IMR-90 (cell line): ENCODE results near the gene TPT1. TPM values are rescaled to one million over a fixed set of nuclear protein-coding genes. Genes with fewer than 3 reads are reported as not detected.

Experiments used
- ATAC-seq: fragments of 200-7000 bp; cut with Tn5 transposase; 2 replicates; pipeline ENCODE4 v1.9.1; 2020; ENCODE audit warnings: low read depth, mild to moderate bottlenecking, moderate library complexity
- Bru-seq: library from RNA; stranded (reverse); fragments of 400-500 nt; gene quantifications from one replicate; lab custom pipeline; 2021; lab: Mats Ljungman, UMichigan
- BruChase-seq, 2 experiments: library from RNA; stranded (reverse); fragments of 400-500 nt; gene quantifications; one replicate each; lab custom pipeline; 2021; lab: Mats Ljungman, UMichigan
- BruUV-seq: library from RNA; stranded (reverse); fragments of 400-500 nt; replicated peaks from 2 replicates; lab custom pipeline; 2021; lab: Mats Ljungman, UMichigan
- CTCF ChIA-PET: fragments of 300-600 bp; formaldehyde crosslinking; extraction: SDS; loops from one replicate; lab custom pipeline; 2021; ENCODE audit warnings: antibody characterized with exemption; lab: Yijun Ruan, JAX
- POLR2A ChIA-PET: fragments of 300-600 bp; sonication (Branson Sonifier 250); formaldehyde crosslinking; loops from one replicate; lab custom pipeline; 2022; ENCODE audit warnings: antibody characterized with exemption; ENCODE audit not compliant: unreplicated experiment; lab: Charles Lee
- DNase-seq: peaks from one replicate; pipeline ENCODE4 v3.0.0; 2013
- H2AFZ ChIP-seq: replicated peaks from 2 replicates; pipeline ENCODE3; 2013; ENCODE audit warnings: low read length, mild to moderate bottlenecking; ENCODE audit not compliant: poor library complexity
- H2AK5ac ChIP-seq: 2 replicates; pipeline ENCODE4 v1.6.1; 2013; ENCODE audit warnings: low read depth, low read length, inconsistent platforms
- H2AK9ac ChIP-seq: replicated peaks from 2 replicates; pipeline ENCODE3; 2013; ENCODE audit warnings: mild to moderate bottlenecking, low read depth, low read length, moderate library complexity; ENCODE audit not compliant: poor library complexity
- H2BK120ac ChIP-seq: 2 replicates; pipeline ENCODE4 v1.6.1; 2013; ENCODE audit warnings: low read depth, low read length, inconsistent platforms
- H2BK15ac ChIP-seq: 3 replicates; pipeline ENCODE4 v1.6.1; 2013; ENCODE audit warnings: low read depth, low read length, inconsistent platforms
- H2BK20ac ChIP-seq: 2 replicates; pipeline ENCODE4 v1.6.1; 2013; ENCODE audit warnings: low read depth, mild to moderate bottlenecking, inconsistent platforms, low read length, moderate library complexity
- H2BK5ac ChIP-seq: 2 replicates; pipeline ENCODE4 v1.6.1; 2013; ENCODE audit warnings: mild to moderate bottlenecking, low read depth, low read length, inconsistent platforms; ENCODE audit not compliant: poor library complexity, severe bottlenecking
- H3K14ac ChIP-seq: replicated peaks from 2 replicates; pipeline ENCODE4 v1.6.1; 2013; ENCODE audit warnings: low read depth, low read length, inconsistent platforms
- H3K18ac ChIP-seq: 2 replicates; pipeline ENCODE4 v1.6.1; 2013; ENCODE audit warnings: low read depth, low read length, control low read depth
- H3K23ac ChIP-seq: 2 replicates; pipeline ENCODE4 v1.6.1; 2013; ENCODE audit warnings: low read depth, low read length, inconsistent platforms
- H3K27ac ChIP-seq: 2 replicates; pipeline ENCODE4 v1.5.1; 2013; ENCODE audit warnings: mild to moderate bottlenecking, control low read depth, low read length; ENCODE audit not compliant: insufficient read depth
- H3K27me3 ChIP-seq: 2 replicates; pipeline ENCODE4 v1.6.1; 2013; ENCODE audit warnings: low read length; ENCODE audit not compliant: control insufficient read depth, insufficient read depth
- H3K36me3 ChIP-seq: 2 replicates; pipeline ENCODE4 v1.6.1; 2013; ENCODE audit warnings: low read length, mixed read lengths; ENCODE audit not compliant: control insufficient read depth, insufficient read depth
- H3K4ac ChIP-seq: 2 replicates; pipeline ENCODE4 v1.6.1; 2013; ENCODE audit warnings: low read depth, low read length, inconsistent platforms
- H3K4me1 ChIP-seq: 2 replicates; pipeline ENCODE4 v1.6.1; 2013; ENCODE audit warnings: low read length, mixed read lengths; ENCODE audit not compliant: control insufficient read depth, insufficient read depth
- H3K4me2 ChIP-seq: 2 replicates; pipeline ENCODE4 v1.6.1; 2013; ENCODE audit warnings: low read depth, mild to moderate bottlenecking, control low read depth, low read length, moderate library complexity
- H3K4me3 ChIP-seq: 2 replicates; pipeline ENCODE4 v1.5.1; 2013; ENCODE audit warnings: low read depth, mild to moderate bottlenecking, control low read depth, low read length, moderate library complexity; ENCODE audit not compliant: insufficient read depth
- H3K56ac ChIP-seq: 2 replicates; pipeline ENCODE4 v1.6.1; 2013; ENCODE audit warnings: low read length, inconsistent platforms; ENCODE audit not compliant: insufficient read depth; ENCODE audit errors: extremely low read depth
- H3K79me1 ChIP-seq, 2 experiments: 2 replicates each; pipeline ENCODE4 v1.6.1; 2013; ENCODE audit warnings: low read length in 2 of 2, inconsistent platforms in 1 of 2, low read depth in 1 of 2
- H3K9ac ChIP-seq: 2 replicates; pipeline ENCODE4 v1.6.1; 2013; ENCODE audit warnings: low read depth, low read length, control low read depth
- H3K9me1 ChIP-seq: 2 replicates; pipeline ENCODE4 v1.6.1; 2013; ENCODE audit warnings: low read length, inconsistent platforms; ENCODE audit not compliant: insufficient read depth
- H3K9me3 ChIP-seq: 2 replicates; pipeline ENCODE4 v1.6.1; 2013; ENCODE audit warnings: low read length; ENCODE audit not compliant: control insufficient read depth, insufficient read depth
- H4K20me1 ChIP-seq: 2 replicates; pipeline ENCODE4 v1.6.1; 2013; ENCODE audit warnings: low read length, inconsistent platforms; ENCODE audit not compliant: insufficient read depth
- H4K5ac ChIP-seq: 2 replicates; pipeline ENCODE4 v1.6.1; 2013; ENCODE audit warnings: mild to moderate bottlenecking, low read depth, low read length, control low read depth
- H4K8ac ChIP-seq, 2 experiments: 2 replicates each; pipeline ENCODE4 v1.6.1; 2013; ENCODE audit warnings: low read depth in 2 of 2, low read length in 2 of 2, control low read depth in 1 of 2, inconsistent platforms in 1 of 2
- H4K91ac ChIP-seq: 2 replicates; pipeline ENCODE4 v1.6.1; 2013; ENCODE audit warnings: low read depth, low read length, inconsistent platforms; ENCODE audit not compliant: insufficient read depth
- CHD1 ChIP-seq: IDR thresholded peaks from 2 replicates; pipeline ENCODE4 v1.6.1; 2012; ENCODE audit warnings: low read depth, low read length, improper control_type of control experiment
- FOS ChIP-seq: fragments of 150-350 bp; IDR thresholded peaks from 2 replicates; pipeline ENCODE4 v1.6.1; 2016; ENCODE audit warnings: low read depth, low read length
- MAFK ChIP-seq: IDR thresholded peaks from 2 replicates; pipeline ENCODE4 v1.6.1; 2012; ENCODE audit warnings: low read depth, low read length, improper control_type of control experiment
- MAZ ChIP-seq: IDR thresholded peaks from 2 replicates; pipeline ENCODE4 v1.6.1; 2012; ENCODE audit warnings: low read depth, mild to moderate bottlenecking, low read length, improper control_type of control experiment, moderate library complexity, borderline replicate concordance
- MXI1 ChIP-seq: IDR thresholded peaks from 2 replicates; pipeline ENCODE4 v1.6.1; 2012; ENCODE audit warnings: low read depth, mild to moderate bottlenecking, low read length, moderate library complexity, borderline replicate concordance
- NFE2L2 ChIP-seq: fragments of 150-350 bp; IDR thresholded peaks from 2 replicates; pipeline ENCODE4 v1.6.1; 2016; ENCODE audit warnings: low read depth, mild to moderate bottlenecking, low read length
- POLR2A ChIP-seq: IDR thresholded peaks from 2 replicates; pipeline ENCODE4 v1.6.1; 2012; ENCODE audit warnings: mild to moderate bottlenecking, low read depth, low read length
- RAD21 ChIP-seq: IDR thresholded peaks from 2 replicates; pipeline ENCODE4 v1.6.1; 2012; ENCODE audit warnings: low read length, improper control_type of control experiment
- SMC3 ChIP-seq: fragments of 150-350 bp; IDR thresholded peaks from 2 replicates; pipeline ENCODE4 v1.6.1; 2016; ENCODE audit warnings: low read depth, mild to moderate bottlenecking, antibody characterized with exemption, low read length, moderate library complexity
- WGBS, 2 experiments: methylation state at CpG; one replicate each; pipeline versions ENCODE4 v1.1.5 to v1.1.7; 2013; ENCODE audit warnings: missing lambda C conversion rate in 2 of 2; ENCODE audit not compliant: insufficient read length in 1 of 2; ENCODE audit errors: extremely low coverage in 2 of 2; 5-methylcytosine and 5-hydroxymethylcytosine counted together
- dilution Hi-C: fragments of 300-500 bp; cut with HindIII; formaldehyde crosslinking; loops from one replicate; pipeline ENCODE4 v1.14.3; 2018; ENCODE audit warnings: low sequenced_read_pairs; ENCODE audit not compliant: unreplicated experiment
- in situ Hi-C: fragments of 300-500 bp; cut with MboI; formaldehyde crosslinking; loops from 3 replicates; pipeline ENCODE4 v1.14.3; 2019; ENCODE audit warnings: low sequenced_read_pairs, inconsistent platforms, mixed read lengths
- intact Hi-C: fragments of 100-400 bp; cut with micrococcal nuclease; formaldehyde crosslinking; loops from 2 replicates; pipeline ENCODE4 v1.10.0; 2022
- long read RNA-seq: library from polyadenylated mRNA; unstranded; transcript quantifications from one replicate; pipeline ENCODE4 v2.0.0, GENCODE V29; 2021; ENCODE audit not compliant: unreplicated experiment
- polyA plus RNA-seq, 3 experiments: library from polyadenylated mRNA; depleted of rRNA; stranded (reverse); fragments of >200 nt; gene quantifications; 2 replicates each; pipeline ENCODE4 v1.2.3, GENCODE V29; 2012; ENCODE audit warnings: low replicate concordance in 1 of 3
- total RNA-seq: library from RNA; depleted of rRNA; stranded (reverse); fragments of >200 nt; gene quantifications from 2 replicates; pipeline ENCODE4 v1.2.3, GENCODE V29; 2012; rRNA removed
- TF ChIP-seq, protein P1 (sequence below): fragments of 150-350 bp; IDR thresholded peaks from 2 replicates; pipeline ENCODE4 v1.6.1; 2016; ENCODE audit warnings: low read depth, mild to moderate bottlenecking, low read length, moderate library complexity, borderline replicate concordance
- TF ChIP-seq, protein P2 (sequence below): fragments of 150-350 bp; IDR thresholded peaks from 2 replicates; pipeline ENCODE4 v1.6.1; 2017; ENCODE audit warnings: mild to moderate bottlenecking, antibody characterized with exemption, low read length, low read depth

TPT1 gene
- 1,663 and 1,699 TPM in 2 replicates for total RNA-seq
- 2,407 and 2,665 TPM in 2 replicates for polyA plus RNA-seq (2012; rRNA removed)
- 1,735 and 3,996 TPM in 2 replicates for polyA plus RNA-seq (2012; cell fraction: cytosol; rRNA removed)
- polyA plus RNA-seq (2012; cell fraction: nucleus; rRNA removed; ENCODE audit: low replicate concordance) = 731 and 1,213 TPM in 2 replicates
- Bru-seq, nascent RNA = percentile 100 among the genes with signal in this experiment
- percentile 100 among the genes with signal in this experiment for BruChase-seq, experiment 1, labeled RNA remaining after a 6-hour chase
- percentile 99 among the genes with signal in this experiment for BruChase-seq, experiment 2, labeled RNA remaining after a 2-hour chase
- long read RNA-seq, full-length matches to known transcripts = 925 of 1,096 reads
- long read RNA-seq, partial matches to known transcripts = 41 of 1,096 reads
- long read RNA-seq, other reads (novel, unspliced or antisense) = 130 of 1,096 reads

DNA sequence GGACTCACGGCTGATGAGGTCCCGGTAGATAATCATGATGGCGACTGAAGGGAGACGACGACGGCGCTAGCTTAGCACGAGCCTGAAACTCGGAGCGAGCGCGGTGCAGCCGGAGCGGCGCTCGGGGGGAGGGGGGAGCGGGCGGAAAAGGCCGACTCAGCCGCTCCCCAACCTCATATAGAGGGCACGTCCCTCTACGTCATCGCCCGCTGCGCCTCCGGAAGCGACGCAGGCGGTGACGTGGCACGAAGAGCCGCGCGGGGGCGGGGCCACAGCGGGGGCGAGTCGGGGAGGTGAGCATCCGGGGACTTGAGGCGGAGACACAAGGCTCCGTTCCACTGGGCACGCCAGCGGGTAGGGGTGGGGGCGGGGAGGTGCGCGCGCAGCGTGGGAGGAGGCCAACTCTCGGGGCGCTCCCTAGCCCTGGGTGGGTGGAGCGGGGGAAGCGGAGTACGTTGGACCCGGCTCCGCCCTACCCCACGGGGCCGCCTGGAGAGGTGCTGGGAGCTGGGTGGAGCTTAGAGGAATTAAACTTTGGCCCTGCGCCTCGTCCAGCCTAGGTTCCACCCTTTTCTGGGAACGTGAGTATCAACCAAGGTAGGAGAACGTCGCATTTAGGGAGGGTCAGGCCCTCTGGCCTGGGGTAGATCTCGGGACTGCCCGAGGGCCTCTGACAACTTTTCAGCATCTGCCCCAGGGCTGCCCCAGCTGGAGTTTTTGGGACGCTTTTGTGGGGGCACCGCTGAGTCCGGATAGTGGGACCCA lies at the start of gene TPT1:
TSS of gene TPT1 (minus strand) at position 150 of the 765 bp plus-strand sequence. CDS start at position 36, 114 bp downstream.
- TF ChIP-seq NFE2L2 (peak; percentile 64; the same call in 1 of the 2 replicates), MAZ (peak; percentile 99), CHD1 (no peak; the same call in 1 of the 2 replicates), POLR2A (peak; percentile 99), SMC3 (no peak), MXI1 (0 out of 2 replicates have a peak, but pooled peaks have one; percentile 31), FOS (peak; percentile 54), MAFK (peak; percentile 79), RAD21 (no peak)
- TF ChIP-seq, protein P1, sequence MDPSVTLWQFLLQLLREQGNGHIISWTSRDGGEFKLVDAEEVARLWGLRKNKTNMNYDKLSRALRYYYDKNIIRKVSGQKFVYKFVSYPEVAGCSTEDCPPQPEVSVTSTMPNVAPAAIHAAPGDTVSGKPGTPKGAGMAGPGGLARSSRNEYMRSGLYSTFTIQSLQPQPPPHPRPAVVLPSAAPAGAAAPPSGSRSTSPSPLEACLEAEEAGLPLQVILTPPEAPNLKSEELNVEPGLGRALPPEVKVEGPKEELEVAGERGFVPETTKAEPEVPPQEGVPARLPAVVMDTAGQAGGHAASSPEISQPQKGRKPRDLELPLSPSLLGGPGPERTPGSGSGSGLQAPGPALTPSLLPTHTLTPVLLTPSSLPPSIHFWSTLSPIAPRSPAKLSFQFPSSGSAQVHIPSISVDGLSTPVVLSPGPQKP = 0 out of 2 replicates have a peak, but pooled peaks have one; percentile 37
- TF ChIP-seq, protein P2, sequence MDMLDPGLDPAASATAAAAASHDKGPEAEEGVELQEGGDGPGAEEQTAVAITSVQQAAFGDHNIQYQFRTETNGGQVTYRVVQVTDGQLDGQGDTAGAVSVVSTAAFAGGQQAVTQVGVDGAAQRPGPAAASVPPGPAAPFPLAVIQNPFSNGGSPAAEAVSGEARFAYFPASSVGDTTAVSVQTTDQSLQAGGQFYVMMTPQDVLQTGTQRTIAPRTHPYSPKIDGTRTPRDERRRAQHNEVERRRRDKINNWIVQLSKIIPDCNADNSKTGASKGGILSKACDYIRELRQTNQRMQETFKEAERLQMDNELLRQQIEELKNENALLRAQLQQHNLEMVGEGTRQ = no peak
- peaks cover 12 to 60% of the 10 kb centered on the region in 2 experiments for H3K79me1 ChIP-seq
- H3K4me2 ChIP-seq = peak within 1 kb of the TSS; percentile 92
- peak within 1 kb of the TSS; percentile 30; the same call in 1 of the 2 replicates for H2BK20ac ChIP-seq
- BruUV-seq = no TSS peak
- POLR2A ChIA-PET = interaction anchor here (0.6 to 1.2 kb wide), 4 partner anchors 12 to 54 kb away, joined by 3 to 5 read pairs (median 4); no protein-coding TSS in a partner anchor
- H3K4me1 ChIP-seq = peaks cover 2% of the 10 kb centered on the region
- peak within 1 kb of the TSS; percentile 86 to 90 for H4K8ac ChIP-seq
- CTCF ChIA-PET = interaction anchor here (0.6 kb wide), 1 partner anchor 220 kb away, joined by 3 read pairs; no protein-coding TSS in a partner anchor
- H2AK9ac ChIP-seq = peak within 1 kb of the TSS; percentile 100
- H3K23ac ChIP-seq = peak within 1 kb of the TSS; percentile 94
- H2AK5ac ChIP-seq = peak within 1 kb of the TSS; percentile 91
- in situ Hi-C loops = no loop called here
- H3K4me3 ChIP-seq = peak within 1 kb of the TSS; percentile 88
- H2BK15ac ChIP-seq = peak within 1 kb of the TSS; percentile 81; the same call in 1 of the 3 replicates
- peak within 1 kb of the TSS; percentile 78 for H2BK120ac ChIP-seq
- peak within 1 kb of the TSS; percentile 98 for H3K27ac ChIP-seq
- no peaks in the 10 kb centered on the region for H3K9me3 ChIP-seq
- peak; percentile 98 for DNase-seq
- peak within 1 kb of the TSS; percentile 97 for H3K9ac ChIP-seq
- peak within 1 kb of the TSS; percentile 83 for H4K91ac ChIP-seq
- WGBS, 2 experiments = 0% methylated on average over 28 of the region's 67 CpGs; no CpG with 5 or more reads in 1 of the 2 experiments
- peaks cover 35% of the 10 kb centered on the region for H3K36me3 ChIP-seq
- intact Hi-C loops = no loop called here
- H4K20me1 ChIP-seq = peaks cover 48% of the 10 kb centered on the region
- H3K18ac ChIP-seq = peak within 1 kb of the TSS; percentile 80
- H3K9me1 ChIP-seq = peaks cover under 1% of the 10 kb centered on the region
- ATAC-seq = peak; percentile 92
- peak within 1 kb of the TSS; percentile 95 for H3K56ac ChIP-seq
- H3K27me3 ChIP-seq = no peaks in the 10 kb centered on the region
- H3K4ac ChIP-seq = peak within 1 kb of the TSS; percentile 98
- peak within 1 kb of the TSS; percentile 99 for H3K14ac ChIP-seq
- dilution Hi-C loops = no loop called here
- peak within 1 kb of the TSS; percentile 96 for H2AFZ ChIP-seq
- peak within 1 kb of the TSS; percentile 97 for H2BK5ac ChIP-seq
- peak within 1 kb of the TSS; percentile 77 for H4K5ac ChIP-seq
